HCT116 (cell line): ENCODE measurements around the gene MKNK1. TPM values are rescaled to one million over a fixed set of nuclear protein-coding genes. Genes with fewer than 3 reads are reported as not detected.

Source experiments
- ATAC-seq: fragments of 200-7000 bp; cut with Tn5 transposase; 2 replicates; pipeline ENCODE4 v1.9.1; 2020; ENCODE audit warnings: mild to moderate bottlenecking, moderate library complexity
- BruUV-seq: library from RNA; stranded (reverse); fragments of 400-500 nt; replicated peaks from 2 replicates; lab custom pipeline; 2021; lab: Mats Ljungman, UMichigan
- CTCF ChIA-PET: fragments of 300-600 bp; sonication (Branson Sonifier 250); formaldehyde crosslinking; loops from one replicate; lab custom pipeline; 2021; ENCODE audit warnings: antibody characterized with exemption; lab: Charles Lee
- POLR2A ChIA-PET: fragments of 300-600, 350-600 bp; sonication (Branson Sonifier 250); formaldehyde crosslinking; loops from one replicate; lab custom pipeline; 2021; ENCODE audit warnings: antibody characterized with exemption; lab: Charles Lee
- RAD21 ChIA-PET, 2 experiments: fragments of 300-600 bp; sonication (Branson Sonifier 250); formaldehyde crosslinking; loops; one replicate each; lab custom pipeline; 2023; ENCODE audit warnings: low total read pairs in 2 of 2; ENCODE audit not compliant: uncharacterized antibody in 2 of 2, unreplicated experiment in 2 of 2, low non-redundant PET in 1 of 2; lab: Charles Lee
- DNase-seq: peaks from one replicate; pipeline ENCODE4 v3.0.0-alpha.2; 2010; ENCODE audit warnings: low read depth, low spot score
- H2AFZ ChIP-seq: fragments of 200-600 bp; shearing (Covaris generic), sonication (generic); 2 replicates; pipeline ENCODE4 v1.6.1; 2017; ENCODE audit warnings: low read depth, mixed run types, mixed read lengths, antibody characterized with exemption, low read length; ENCODE audit not compliant: poor library complexity, severe bottlenecking
- H3K27ac ChIP-seq: 2 replicates; pipeline ENCODE4 v1.5.1; 2012; ENCODE audit warnings: low read depth, low read length
- H3K27me3 ChIP-seq: fragments of 200-600 bp; sonication (generic); 2 replicates; pipeline ENCODE4 v1.6.1; 2016; ENCODE audit warnings: mixed run types, low read length, mixed read lengths; ENCODE audit not compliant: insufficient read depth
- H3K36me3 ChIP-seq, 2 experiments: fragments of 200-500 bp in 1 of 2; fragments of 200-600 bp in 1 of 2; sonication (Bioruptor generic) in 1 of 2; sonication (generic) in 1 of 2; 2 replicates each; pipeline versions ENCODE4 v1.5.1 to v1.6.1; 2014 to 2016; ENCODE audit warnings: low read length in 2 of 2, inconsistent platforms in 1 of 2, mixed read lengths in 1 of 2, mixed run types in 1 of 2; ENCODE audit not compliant: insufficient read depth in 2 of 2, control insufficient read depth in 1 of 2
- H3K4me1 ChIP-seq, 2 experiments: fragments of 200-600 bp in 1 of 2; sonication (generic) in 1 of 2; 2 replicates each; pipeline versions ENCODE4 v1.5.1 to v1.6.1; 2012 to 2017; ENCODE audit warnings: low read length in 2 of 2, inconsistent platforms in 1 of 2, mild to moderate bottlenecking in 1 of 2, mixed read lengths in 1 of 2, mixed run types in 1 of 2, moderate library complexity in 1 of 2; ENCODE audit not compliant: insufficient read depth in 2 of 2, control insufficient read depth in 1 of 2
- H3K4me2 ChIP-seq: fragments of 200-600 bp; sonication (generic); 2 replicates; pipeline ENCODE4 v1.6.1; 2017; ENCODE audit warnings: mixed run types, low read length, mixed read lengths
- H3K4me3 ChIP-seq, 2 experiments: fragments of 200-600 bp in 1 of 2; sonication (generic) in 1 of 2; replicated peaks in 1 of 2; 2 replicates each; pipeline ENCODE4 v1.5.1; 2011 to 2016; ENCODE audit warnings: low read length in 2 of 2, control low read depth in 1 of 2, low read depth in 1 of 2, mild to moderate bottlenecking in 1 of 2, mixed read lengths in 1 of 2, mixed run types in 1 of 2
- H3K79me2 ChIP-seq: fragments of 200-600 bp; sonication (generic); 2 replicates; pipeline ENCODE4 v1.6.1; 2017; ENCODE audit warnings: mild to moderate bottlenecking, mixed run types, low read length, moderate library complexity, mixed read lengths; ENCODE audit not compliant: insufficient read depth
- H3K9ac ChIP-seq: fragments of 200-600 bp; sonication (generic); 2 replicates; pipeline ENCODE4 v1.6.1; 2016; ENCODE audit warnings: low read length, mixed read lengths
- H3K9me2 ChIP-seq: fragments of 200-600 bp; sonication (generic), shearing (Covaris generic); 2 replicates; pipeline ENCODE4 v1.6.1; 2017; ENCODE audit warnings: mixed run types, mild to moderate bottlenecking, moderate library complexity; ENCODE audit not compliant: insufficient read depth
- H3K9me3 ChIP-seq, 2 experiments: fragments of 200-500 bp in 1 of 2; fragments of 200-600 bp in 1 of 2; sonication (Bioruptor generic) in 1 of 2; sonication (generic) in 1 of 2; 2 replicates each; pipeline ENCODE4 v1.6.1; 2014 to 2017; ENCODE audit warnings: low read length in 2 of 2, mixed read lengths in 2 of 2, inconsistent platforms in 1 of 2, low read depth in 1 of 2, mild to moderate bottlenecking in 1 of 2, mixed run types in 1 of 2, moderate library complexity in 1 of 2; ENCODE audit not compliant: control insufficient read depth in 1 of 2, insufficient read depth in 1 of 2
- H4K20me1 ChIP-seq: fragments of 200-600 bp; sonication (generic), shearing (Covaris generic); 2 replicates; pipeline ENCODE4 v1.6.1; 2017; ENCODE audit warnings: mixed run types, mild to moderate bottlenecking, moderate library complexity; ENCODE audit not compliant: insufficient read depth
- CBX3 ChIP-seq: IDR thresholded peaks from 2 replicates; pipeline ENCODE4 v1.6.1; 2012; ENCODE audit warnings: low read depth
- CEBPB ChIP-seq: IDR thresholded peaks from 2 replicates; pipeline ENCODE4 v1.6.1; 2012; ENCODE audit warnings: low read depth
- EGR1 ChIP-seq: IDR thresholded peaks from 2 replicates; pipeline ENCODE4 v1.6.1; 2012; ENCODE audit warnings: low read depth
- ELF1 ChIP-seq: IDR thresholded peaks from 2 replicates; pipeline ENCODE4 v1.6.1; 2012; ENCODE audit warnings: low read depth, borderline replicate concordance
- EZH2 ChIP-seq: fragments of 200-600 bp; sonication (generic); IDR thresholded peaks from 2 replicates; pipeline ENCODE4 v1.6.1; 2017; ENCODE audit warnings: antibody characterized with exemption, mixed run types
- EZH2phosphoT487 ChIP-seq: fragments of 200-600 bp; IDR thresholded peaks from 2 replicates; pipeline ENCODE4 v1.6.1; 2018; ENCODE audit warnings: antibody characterized with exemption, borderline replicate concordance
- JUND ChIP-seq: IDR thresholded peaks from 2 replicates; pipeline ENCODE4 v1.6.1; 2012
- POLR2AphosphoS5 ChIP-seq: IDR thresholded peaks from 2 replicates; pipeline ENCODE4 v1.6.1; 2011; ENCODE audit warnings: mild to moderate bottlenecking, low read depth, low read length, moderate library complexity
- SIN3A ChIP-seq: IDR thresholded peaks from 2 replicates; pipeline ENCODE4 v1.6.1; 2012; ENCODE audit warnings: low read depth
- SP1 ChIP-seq: IDR thresholded peaks from 2 replicates; pipeline ENCODE4 v1.6.1; 2012; ENCODE audit warnings: low read depth
- SRF ChIP-seq: IDR thresholded peaks from 2 replicates; pipeline ENCODE4 v1.6.1; 2012; ENCODE audit warnings: low read depth
- YY1 ChIP-seq: IDR thresholded peaks from 2 replicates; pipeline ENCODE4 v1.6.1; 2011; ENCODE audit warnings: low read length, low read depth, moderate library complexity, mild to moderate bottlenecking; ENCODE audit not compliant: insufficient replicate concordance; ENCODE audit errors: extremely low read depth
- ZNF274 ChIP-seq: fragments of 200-500 bp; sonication (Bioruptor generic); IDR thresholded peaks from 2 replicates; pipeline ENCODE4 v1.6.1; 2014; ENCODE audit warnings: mild to moderate bottlenecking, low read depth, low read length, inconsistent platforms
- intact Hi-C: fragments of 100-400 bp; cut with micrococcal nuclease; formaldehyde crosslinking; loops from 2 replicates; pipeline ENCODE4 v1.10.0; 2022
- total RNA-seq: library from RNA; stranded (reverse); gene quantifications from one replicate; pipeline ENCODE4 v1.2.1, GENCODE V29; 2021; ENCODE audit not compliant: unreplicated experiment
- TF ChIP-seq, protein P1 (sequence below): IDR thresholded peaks from 2 replicates; pipeline ENCODE4 v1.6.1; 2012
- TF ChIP-seq, protein P2 (sequence below): IDR thresholded peaks from 2 replicates; pipeline ENCODE4 v1.6.1; 2012; ENCODE audit warnings: low read depth
- TF ChIP-seq, protein P3 (sequence below): IDR thresholded peaks from 2 replicates; pipeline ENCODE4 v1.6.1; 2011; ENCODE audit warnings: mild to moderate bottlenecking, low read length, moderate library complexity; ENCODE audit not compliant: insufficient replicate concordance; ENCODE audit errors: extremely low read depth

Gene MKNK1
- total RNA-seq, 1 experiment from 2014 or later, result 30.9 TPM

DNA sequence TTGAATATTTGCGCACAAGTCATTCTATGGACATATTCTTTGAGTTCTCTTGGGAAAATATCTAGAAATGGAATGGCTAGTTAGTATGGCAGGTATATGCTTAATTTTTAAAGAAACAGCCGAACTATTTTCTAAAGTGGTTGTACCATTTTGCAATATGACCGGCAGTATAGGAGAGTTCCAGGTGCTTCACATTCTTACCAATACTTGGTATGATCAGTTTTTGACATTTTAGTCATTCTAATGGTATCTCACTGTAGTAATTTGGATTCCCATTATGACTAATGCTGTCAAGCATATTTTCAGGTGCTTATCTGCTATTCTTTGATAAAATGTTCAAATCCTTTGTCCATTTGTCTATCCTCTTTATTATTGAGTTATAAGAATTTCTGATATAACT lies 43.5 kb upstream of the MKNK1 start:
- intact Hi-C loops, result no loop called here
- TF ChIP-seq, protein P1, sequence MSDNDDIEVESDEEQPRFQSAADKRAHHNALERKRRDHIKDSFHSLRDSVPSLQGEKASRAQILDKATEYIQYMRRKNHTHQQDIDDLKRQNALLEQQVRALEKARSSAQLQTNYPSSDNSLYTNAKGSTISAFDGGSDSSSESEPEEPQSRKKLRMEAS, result no peak
- no peak for TF ChIP-seq EZH2phosphoT487
- no peak for TF ChIP-seq SIN3A
- TF ChIP-seq, protein P2, sequence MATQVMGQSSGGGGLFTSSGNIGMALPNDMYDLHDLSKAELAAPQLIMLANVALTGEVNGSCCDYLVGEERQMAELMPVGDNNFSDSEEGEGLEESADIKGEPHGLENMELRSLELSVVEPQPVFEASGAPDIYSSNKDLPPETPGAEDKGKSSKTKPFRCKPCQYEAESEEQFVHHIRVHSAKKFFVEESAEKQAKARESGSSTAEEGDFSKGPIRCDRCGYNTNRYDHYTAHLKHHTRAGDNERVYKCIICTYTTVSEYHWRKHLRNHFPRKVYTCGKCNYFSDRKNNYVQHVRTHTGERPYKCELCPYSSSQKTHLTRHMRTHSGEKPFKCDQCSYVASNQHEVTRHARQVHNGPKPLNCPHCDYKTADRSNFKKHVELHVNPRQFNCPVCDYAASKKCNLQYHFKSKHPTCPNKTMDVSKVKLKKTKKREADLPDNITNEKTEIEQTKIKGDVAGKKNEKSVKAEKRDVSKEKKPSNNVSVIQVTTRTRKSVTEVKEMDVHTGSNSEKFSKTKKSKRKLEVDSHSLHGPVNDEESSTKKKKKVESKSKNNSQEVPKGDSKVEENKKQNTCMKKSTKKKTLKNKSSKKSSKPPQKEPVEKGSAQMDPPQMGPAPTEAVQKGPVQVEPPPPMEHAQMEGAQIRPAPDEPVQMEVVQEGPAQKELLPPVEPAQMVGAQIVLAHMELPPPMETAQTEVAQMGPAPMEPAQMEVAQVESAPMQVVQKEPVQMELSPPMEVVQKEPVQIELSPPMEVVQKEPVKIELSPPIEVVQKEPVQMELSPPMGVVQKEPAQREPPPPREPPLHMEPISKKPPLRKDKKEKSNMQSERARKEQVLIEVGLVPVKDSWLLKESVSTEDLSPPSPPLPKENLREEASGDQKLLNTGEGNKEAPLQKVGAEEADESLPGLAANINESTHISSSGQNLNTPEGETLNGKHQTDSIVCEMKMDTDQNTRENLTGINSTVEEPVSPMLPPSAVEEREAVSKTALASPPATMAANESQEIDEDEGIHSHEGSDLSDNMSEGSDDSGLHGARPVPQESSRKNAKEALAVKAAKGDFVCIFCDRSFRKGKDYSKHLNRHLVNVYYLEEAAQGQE, result no peak
- TF ChIP-seq JUND, result no peak
- no peak for TF ChIP-seq EGR1
- TF ChIP-seq EZH2, result no peak
- TF ChIP-seq POLR2AphosphoS5, result no peak
- TF ChIP-seq, protein P3, sequence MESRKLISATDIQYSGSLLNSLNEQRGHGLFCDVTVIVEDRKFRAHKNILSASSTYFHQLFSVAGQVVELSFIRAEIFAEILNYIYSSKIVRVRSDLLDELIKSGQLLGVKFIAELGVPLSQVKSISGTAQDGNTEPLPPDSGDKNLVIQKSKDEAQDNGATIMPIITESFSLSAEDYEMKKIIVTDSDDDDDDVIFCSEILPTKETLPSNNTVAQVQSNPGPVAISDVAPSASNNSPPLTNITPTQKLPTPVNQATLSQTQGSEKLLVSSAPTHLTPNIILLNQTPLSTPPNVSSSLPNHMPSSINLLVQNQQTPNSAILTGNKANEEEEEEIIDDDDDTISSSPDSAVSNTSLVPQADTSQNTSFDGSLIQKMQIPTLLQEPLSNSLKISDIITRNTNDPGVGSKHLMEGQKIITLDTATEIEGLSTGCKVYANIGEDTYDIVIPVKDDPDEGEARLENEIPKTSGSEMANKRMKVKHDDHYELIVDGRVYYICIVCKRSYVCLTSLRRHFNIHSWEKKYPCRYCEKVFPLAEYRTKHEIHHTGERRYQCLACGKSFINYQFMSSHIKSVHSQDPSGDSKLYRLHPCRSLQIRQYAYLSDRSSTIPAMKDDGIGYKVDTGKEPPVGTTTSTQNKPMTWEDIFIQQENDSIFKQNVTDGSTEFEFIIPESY, result no peak
- no peak for TF ChIP-seq YY1
- no peak for TF ChIP-seq SP1
- TF ChIP-seq CEBPB, result no peak
- no peak for TF ChIP-seq CBX3
- no peak for TF ChIP-seq SRF
- no peak for TF ChIP-seq ZNF274
- TF ChIP-seq ELF1, result no peak

More for the DNA sequence above, 43.5 kb upstream of the MKNK1 start:
- no peak for ATAC-seq
- H2AFZ ChIP-seq, result no peak overlapping the region
- H3K36me3 ChIP-seq, result peaks cover 3 to 22% of the 10 kb centered on the region in 2 experiments; a peak in 3 of 4 replicates
- H4K20me1 ChIP-seq, result no peaks in the 10 kb centered on the region
- peaks cover 0 to 6% of the 10 kb centered on the region in 2 experiments; a peak in 2 of 4 replicates for H3K4me1 ChIP-seq
- ChIA-PET POLR2A (no interaction called here), CTCF (no interaction called here), RAD21 (no interaction called here)
- no peak overlapping the region for H3K27ac ChIP-seq
- H3K4me3 ChIP-seq, result no peak overlapping the region
- H3K79me2 ChIP-seq, result no peaks in the 10 kb centered on the region
- no peaks in the 10 kb centered on the region for H3K9me2 ChIP-seq
- no peaks in the 10 kb centered on the region for H3K9me3 ChIP-seq
- no peak for DNase-seq
- no peak overlapping the region for H3K4me2 ChIP-seq
- no TSS peak for BruUV-seq
- H3K9ac ChIP-seq, result no peak overlapping the region
- H3K27me3 ChIP-seq, result no peaks in the 10 kb centered on the region
